WTC11 (cell line): ENCODE results near the gene ZDHHC17. TPM values are rescaled to one million over a fixed set of nuclear protein-coding genes. Genes with fewer than 3 reads are reported as not detected.

Source experiments
- ATAC-seq: fragments of 200-7000 bp; cut with Tn5 transposase; 2 replicates; pipeline ENCODE4 v1.10.0; 2021; ENCODE audit warnings: mild to moderate bottlenecking, moderate library complexity
- CTCF ChIA-PET: fragments of 300-600 bp; sonication (Branson Sonifier 250); formaldehyde crosslinking; loops from one replicate; lab custom pipeline; 2021; ENCODE audit warnings: antibody characterized with exemption; lab: Charles Lee
- POLR2A ChIA-PET: fragments of 350-600 bp; sonication (Branson Sonifier 250); formaldehyde crosslinking; loops from one replicate; lab custom pipeline; 2021; ENCODE audit warnings: antibody characterized with exemption; lab: Charles Lee
- DNase-seq: peaks from one replicate; pipeline ENCODE4 v3.0.0; 2021; ENCODE audit warnings: low spot score
- H3K27ac Mint-ChIP-seq: 2 replicates; pipeline ENCODE4 v1.8.0; 2021; ENCODE audit warnings: mixed read lengths
- H3K27me3 Mint-ChIP-seq: 2 replicates; pipeline ENCODE4 v1.8.0; 2021; ENCODE audit warnings: low read depth, mild to moderate bottlenecking, moderate library complexity, mixed read lengths
- H3K36me3 Mint-ChIP-seq: 2 replicates; pipeline ENCODE4 v1.8.0; 2021; ENCODE audit warnings: mixed read lengths
- H3K4me1 Mint-ChIP-seq: 2 replicates; pipeline ENCODE4 v1.8.0; 2022; ENCODE audit warnings: mixed read lengths
- H3K4me3 Mint-ChIP-seq: 2 replicates; pipeline ENCODE4 v1.8.0; 2021; ENCODE audit warnings: mild to moderate bottlenecking, moderate library complexity, mixed read lengths
- H3K9me3 Mint-ChIP-seq: 2 replicates; pipeline ENCODE4 v1.8.0; 2021; ENCODE audit warnings: mixed read lengths
- ATF1 ChIP-seq: sonication (generic); formaldehyde crosslinking; IDR thresholded peaks from 2 replicates; pipeline ENCODE4 v1.8.1; 2023; ENCODE audit warnings: mild to moderate bottlenecking, moderate library complexity, missing genetic modification reagents
- ATF2 ChIP-seq: sonication (generic); formaldehyde crosslinking; IDR thresholded peaks from 2 replicates; pipeline ENCODE4 v1.8.1; 2022; ENCODE audit warnings: low read depth, missing genetic modification reagents, borderline replicate concordance
- ATF6 ChIP-seq: sonication (generic); formaldehyde crosslinking; IDR thresholded peaks from 2 replicates; pipeline ENCODE4 v1.8.1; 2023; ENCODE audit warnings: mild to moderate bottlenecking, missing genetic modification reagents
- CREB1 ChIP-seq: sonication (generic); formaldehyde crosslinking; IDR thresholded peaks from 2 replicates; pipeline ENCODE4 v1.8.0; 2023; ENCODE audit warnings: mild to moderate bottlenecking, missing genetic modification reagents
- E2F4 ChIP-seq: sonication (generic); formaldehyde crosslinking; IDR thresholded peaks from 2 replicates; pipeline ENCODE4 v1.8.1; 2022; ENCODE audit warnings: low read depth, mild to moderate bottlenecking, moderate library complexity, missing genetic modification reagents, borderline replicate concordance
- E2F5 ChIP-seq: sonication (generic); formaldehyde crosslinking; IDR thresholded peaks from 2 replicates; pipeline ENCODE4 v1.8.1; 2022; ENCODE audit warnings: mild to moderate bottlenecking, moderate library complexity, missing genetic modification reagents
- ELF4 ChIP-seq: sonication (generic); formaldehyde crosslinking; IDR thresholded peaks from 2 replicates; pipeline ENCODE4 v1.8.1; 2022; ENCODE audit warnings: low read depth, mild to moderate bottlenecking, moderate library complexity, missing genetic modification reagents
- EMX1 ChIP-seq: fragments of 250-450 bp; sonication (Bioruptor Pico); IDR thresholded peaks from 2 replicates; pipeline ENCODE4 v1.8.0; 2021; ENCODE audit warnings: mild to moderate bottlenecking
- ETV6 ChIP-seq: sonication (generic); formaldehyde crosslinking; IDR thresholded peaks from 2 replicates; pipeline ENCODE4 v1.8.1; 2022; ENCODE audit warnings: mild to moderate bottlenecking, missing genetic modification reagents
- FOXK1 ChIP-seq: sonication (generic); formaldehyde crosslinking; IDR thresholded peaks from 2 replicates; pipeline ENCODE4 v1.8.0; 2022; ENCODE audit warnings: mild to moderate bottlenecking, moderate library complexity, missing genetic modification reagents
- FOXP1 ChIP-seq: sonication (generic); formaldehyde crosslinking; IDR thresholded peaks from 2 replicates; pipeline ENCODE4 v1.8.0; 2022; ENCODE audit warnings: missing genetic modification reagents, mild to moderate bottlenecking, moderate library complexity, borderline replicate concordance
- IRF2 ChIP-seq: sonication (generic); formaldehyde crosslinking; IDR thresholded peaks from 2 replicates; pipeline ENCODE4 v1.8.0; 2022; ENCODE audit warnings: low read depth, missing genetic modification reagents, borderline replicate concordance
- JUN ChIP-seq: sonication (generic); formaldehyde crosslinking; IDR thresholded peaks from 2 replicates; pipeline ENCODE4 v1.8.0; 2023; ENCODE audit warnings: mild to moderate bottlenecking, missing genetic modification reagents
- MYBL2 ChIP-seq: sonication (generic); formaldehyde crosslinking; IDR thresholded peaks from 2 replicates; pipeline ENCODE4 v1.8.1; 2023; ENCODE audit warnings: mild to moderate bottlenecking, moderate library complexity, missing genetic modification reagents
- OVOL2 ChIP-seq: fragments of 250-450 bp; sonication (Bioruptor Pico); IDR thresholded peaks from 2 replicates; pipeline ENCODE4 v1.9.0; 2021; ENCODE audit warnings: mild to moderate bottlenecking, borderline replicate concordance
- RORB ChIP-seq: fragments of 250-450 bp; sonication (Bioruptor Pico); IDR thresholded peaks from 2 replicates; pipeline ENCODE4 v1.9.0; 2021; ENCODE audit warnings: mild to moderate bottlenecking
- ZNF317 ChIP-seq: sonication (generic); formaldehyde crosslinking; IDR thresholded peaks from 2 replicates; pipeline ENCODE4 v1.8.1; 2023; ENCODE audit warnings: low read depth, mild to moderate bottlenecking, moderate library complexity, missing genetic modification reagents, borderline replicate concordance
- ZNF423 ChIP-seq: fragments of 250-450 bp; sonication (Bioruptor Pico); IDR thresholded peaks from 2 replicates; pipeline ENCODE4 v2.1.2; 2022; ENCODE audit warnings: mild to moderate bottlenecking, moderate library complexity
- ZSCAN18 ChIP-seq: fragments of 250-450 bp; sonication (Bioruptor Pico); IDR thresholded peaks from 2 replicates; pipeline ENCODE4 v2.1.2; 2022; ENCODE audit warnings: mild to moderate bottlenecking, moderate library complexity
- total RNA-seq: library from RNA; stranded (reverse); gene quantifications from 3 replicates; pipeline ENCODE4 v1.2.3, GENCODE V29; 2021

ZDHHC17 gene
- total RNA-seq, 1 experiment from 2014 or later = 30.7 TPM

- peak overlapping the region; percentile 44 for H3K27ac Mint-ChIP-seq
- DNase-seq = peak; percentile 66
- H3K9me3 Mint-ChIP-seq = no peaks in the 10 kb centered on the region
- H3K4me3 Mint-ChIP-seq = no peak overlapping the region; the same call in 1 of the 2 replicates
- no peaks in the 10 kb centered on the region for H3K36me3 Mint-ChIP-seq
- no peak for ATAC-seq
- POLR2A ChIA-PET = no interaction called here
- no peaks in the 10 kb centered on the region for H3K27me3 Mint-ChIP-seq
- CTCF ChIA-PET = interaction anchor here (5.0 kb wide), 1 partner anchor 136 kb away, joined by 35 read pairs; no protein-coding TSS in a partner anchor
- TF ChIP-seq FOXP1 (CRISPR knock-in tag) = no peak
- TF ChIP-seq ATF1 (CRISPR knock-in tag) = no peak
- no peak for TF ChIP-seq JUN
- TF ChIP-seq OVOL2 (CRISPR knock-in tag) = no peak
- no peak for TF ChIP-seq E2F5 (CRISPR knock-in tag)
- no peak for TF ChIP-seq ELF4 (CRISPR knock-in tag)
- TF ChIP-seq EMX1 (CRISPR knock-in tag) = no peak
- H3K4me1 Mint-ChIP-seq = peaks cover 75% of the 10 kb centered on the region
These were observed 110.7 kb downstream of the ZDHHC17 start for GRCh38 chr12:76874491-76875190.

GRCh38 chr12:76876696-76877229 lies 112.8 kb downstream of the ZDHHC17 start:
- no peaks in the 10 kb centered on the region for H3K36me3 Mint-ChIP-seq
- TF ChIP-seq ATF6 (no peak), RORB (no peak), ZNF317 (CRISPR knock-in tag) (no peak), ATF2 (no peak)
- DNase-seq = no peak
- H3K27ac Mint-ChIP-seq = no peak overlapping the region
- H3K27me3 Mint-ChIP-seq = no peaks in the 10 kb centered on the region
- H3K9me3 Mint-ChIP-seq = no peaks in the 10 kb centered on the region
- ATAC-seq = no peak
- CTCF ChIA-PET = no interaction called here
- H3K4me3 Mint-ChIP-seq = peak overlapping the region; percentile 95
- POLR2A ChIA-PET = no interaction called here
- H3K4me1 Mint-ChIP-seq = peaks cover 65% of the 10 kb centered on the region

- POLR2A ChIA-PET = interaction anchor here (0.5 to 1.8 kb wide), 9 partner anchors 10 to 247 kb away, joined by 3 to 5 read pairs (median 3); partner anchors contain the start of gene ZDHHC17
- no peaks in the 10 kb centered on the region for H3K27me3 Mint-ChIP-seq
- no peak for TF ChIP-seq IRF2 (CRISPR knock-in tag)
- TF ChIP-seq ETV6 (CRISPR knock-in tag) = 0 out of 2 replicates have a peak, but pooled peaks have one; percentile 26
- no peak for TF ChIP-seq ZSCAN18 (CRISPR knock-in tag)
- 0 out of 2 replicates have a peak, but pooled peaks have one; percentile 27 for TF ChIP-seq RORB
- no peak for TF ChIP-seq E2F4
- peak; percentile 69; the same call in 1 of the 2 replicates for TF ChIP-seq FOXP1 (CRISPR knock-in tag)
- 0 out of 2 replicates have a peak, but pooled peaks have one; percentile 41 for TF ChIP-seq MYBL2 (CRISPR knock-in tag)
- peak; percentile 65; the same call in 1 of the 2 replicates for TF ChIP-seq ZNF423 (CRISPR knock-in tag)
- TF ChIP-seq CREB1 (CRISPR knock-in tag) = peak; percentile 1; the same call in 1 of the 2 replicates
- TF ChIP-seq FOXK1 (CRISPR knock-in tag) = peak; percentile 20; the same call in 1 of the 2 replicates
- TF ChIP-seq, all 79 proteins: peak for 7
These were observed 114.4 kb downstream of the ZDHHC17 start for GRCh38 chr12:76878099-76878898.

More at GRCh38 chr12:76878099-76878898, 114.4 kb downstream of the ZDHHC17 start:
- peak; percentile 74 for DNase-seq
- peak; percentile 60 for ATAC-seq
- Mint-ChIP-seq H3K27ac (peak overlapping the region; percentile 97), H3K4me1 (peaks cover 50% of the 10 kb centered on the region), H3K36me3 (no peaks in the 10 kb centered on the region), H3K9me3 (no peaks in the 10 kb centered on the region), H3K4me3 (peak overlapping the region; percentile 95)
- CTCF ChIA-PET = interaction anchor here (0.6 to 2.7 kb wide), 13 partner anchors 8 to 1238 kb away, joined by 3 to 24 read pairs (median 3); no protein-coding TSS in a partner anchor
